ENCODE measurements around the gene JAKMIP2.

JAKMIP2 gene

DNA sequence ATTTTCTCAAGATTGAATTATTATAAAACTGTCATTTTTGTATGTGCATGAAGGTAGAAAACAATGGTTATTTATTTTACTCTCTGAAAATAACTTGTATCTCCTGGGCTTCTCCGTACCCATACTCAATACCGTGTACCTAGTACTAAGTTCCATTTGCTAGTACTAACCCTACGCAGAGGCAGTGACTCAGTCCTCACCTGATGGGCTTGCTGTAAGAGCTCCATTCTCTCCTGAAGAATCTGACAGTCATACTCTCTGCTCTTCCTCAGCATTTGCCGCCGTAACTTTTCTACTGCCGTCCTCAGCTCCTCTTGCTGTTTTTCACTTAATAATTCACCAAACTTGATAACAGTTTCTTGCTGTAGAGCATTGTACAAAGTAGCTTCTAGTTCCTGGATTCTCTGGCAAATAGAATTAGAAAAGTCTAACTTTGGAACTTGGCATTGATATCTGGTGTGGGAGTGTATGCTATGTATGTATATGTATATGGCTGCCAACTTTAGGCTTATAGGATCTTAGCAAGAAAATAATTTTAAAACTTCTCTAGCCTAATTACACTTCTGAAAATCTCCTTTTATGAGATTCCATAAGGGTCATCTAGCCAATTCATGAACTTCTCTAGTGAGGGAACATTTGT lies 164.7 kb downstream of the JAKMIP2 start:
- H3K36me3 ChIP-seq = peaks cover 3% of the 10 kb centered on the region; the same call in 1 of the 2 replicates
- no peaks in the 10 kb centered on the region for H3K9me3 ChIP-seq
- TF ChIP-seq, protein P1, sequence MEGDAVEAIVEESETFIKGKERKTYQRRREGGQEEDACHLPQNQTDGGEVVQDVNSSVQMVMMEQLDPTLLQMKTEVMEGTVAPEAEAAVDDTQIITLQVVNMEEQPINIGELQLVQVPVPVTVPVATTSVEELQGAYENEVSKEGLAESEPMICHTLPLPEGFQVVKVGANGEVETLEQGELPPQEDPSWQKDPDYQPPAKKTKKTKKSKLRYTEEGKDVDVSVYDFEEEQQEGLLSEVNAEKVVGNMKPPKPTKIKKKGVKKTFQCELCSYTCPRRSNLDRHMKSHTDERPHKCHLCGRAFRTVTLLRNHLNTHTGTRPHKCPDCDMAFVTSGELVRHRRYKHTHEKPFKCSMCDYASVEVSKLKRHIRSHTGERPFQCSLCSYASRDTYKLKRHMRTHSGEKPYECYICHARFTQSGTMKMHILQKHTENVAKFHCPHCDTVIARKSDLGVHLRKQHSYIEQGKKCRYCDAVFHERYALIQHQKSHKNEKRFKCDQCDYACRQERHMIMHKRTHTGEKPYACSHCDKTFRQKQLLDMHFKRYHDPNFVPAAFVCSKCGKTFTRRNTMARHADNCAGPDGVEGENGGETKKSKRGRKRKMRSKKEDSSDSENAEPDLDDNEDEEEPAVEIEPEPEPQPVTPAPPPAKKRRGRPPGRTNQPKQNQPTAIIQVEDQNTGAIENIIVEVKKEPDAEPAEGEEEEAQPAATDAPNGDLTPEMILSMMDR (IDR thresholded peaks at IDR 0.05; ENCODE audit: low read depth, low read length) = no peak
- H3K4me1 ChIP-seq = no peaks in the 10 kb centered on the region
- no peak overlapping the region for H3K4me3 ChIP-seq (ENCODE audit: low read depth, low read length)
- DNase-seq = no peak
- H3K27me3 ChIP-seq = no peaks in the 10 kb centered on the region

DNA sequence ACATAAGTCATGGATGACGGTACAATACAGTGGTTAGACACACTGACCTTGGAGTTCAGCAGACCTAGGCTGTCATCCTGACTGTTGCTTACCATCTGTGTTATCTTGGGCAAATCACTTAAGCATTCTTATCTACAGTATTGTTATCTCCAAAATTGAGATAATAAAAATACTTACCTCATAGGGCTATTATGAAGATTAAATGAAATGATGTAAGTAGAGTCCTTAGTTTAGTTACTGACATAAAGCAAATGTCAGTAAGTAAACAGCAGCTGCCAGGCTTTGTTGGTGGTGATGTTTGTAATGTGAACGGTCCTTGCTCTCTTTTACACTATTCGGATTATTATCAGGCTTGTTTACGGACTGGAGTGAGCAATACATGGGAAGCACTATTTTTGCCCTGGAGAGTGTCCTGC lies 165.3 kb downstream of the JAKMIP2 start:
- TF ChIP-seq, protein P1 (IDR thresholded peaks at IDR 0.05; ENCODE audit: low read depth, low read length) = no peak
- no peaks in the 10 kb centered on the region for H3K27me3 ChIP-seq
- no peak for DNase-seq
- no peaks in the 10 kb centered on the region for H3K4me1 ChIP-seq
- no peak overlapping the region for H3K4me3 ChIP-seq (ENCODE audit: low read depth, low read length)
- H3K36me3 ChIP-seq = peaks cover under 1% of the 10 kb centered on the region; the same call in 1 of the 2 replicates
- H3K9me3 ChIP-seq = no peaks in the 10 kb centered on the region

DNA sequence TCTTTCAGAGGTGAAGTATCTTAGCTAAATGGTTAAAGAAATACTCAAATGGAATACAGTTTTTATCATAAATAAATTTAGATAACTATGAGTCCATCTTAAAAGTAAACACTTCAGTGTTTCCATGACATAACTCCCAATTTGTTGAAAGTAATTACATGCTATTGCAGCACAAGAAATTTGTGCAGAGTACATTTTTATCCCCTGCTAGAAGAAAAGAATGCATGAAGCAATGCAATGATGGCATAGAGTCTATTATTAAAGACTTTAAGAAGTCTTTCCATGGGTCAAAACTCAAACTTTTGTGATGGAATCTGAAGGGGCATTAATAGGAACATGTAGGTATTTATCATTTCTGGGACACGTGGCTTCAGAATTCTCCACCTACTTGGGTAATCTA lies 166.1 kb downstream of the JAKMIP2 start:
- Histone ChIP-seq H3K36me3 (peaks cover 4% of the 10 kb centered on the region), H3K4me3 (ENCODE audit: low read depth, low read length) (no peak overlapping the region), H3K9me3 (no peaks in the 10 kb centered on the region), H3K27me3 (no peaks in the 10 kb centered on the region), H3K4me1 (no peaks in the 10 kb centered on the region)
- TF ChIP-seq, protein P1 (IDR thresholded peaks at IDR 0.05; ENCODE audit: low read depth, low read length) = no peak
- DNase-seq = no peak

DNA sequence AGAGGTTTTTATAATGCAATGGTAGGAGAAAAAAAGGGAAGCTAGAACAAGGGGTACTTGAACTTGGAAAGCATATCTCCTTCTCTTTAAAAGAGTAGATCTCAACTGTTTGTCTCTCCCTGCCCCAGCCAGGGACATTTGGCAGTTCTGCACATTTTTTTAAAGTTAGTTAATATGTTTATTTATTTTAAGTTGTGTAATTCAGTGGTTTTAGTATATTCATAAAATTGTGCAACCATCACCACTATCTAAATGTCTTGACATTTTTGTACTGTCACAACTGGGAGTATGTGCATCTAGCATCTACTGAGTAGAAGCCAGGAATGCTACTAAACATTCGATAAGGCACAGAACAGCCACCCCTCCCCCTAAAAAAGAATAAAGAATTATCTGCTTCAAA lies 169.2 kb downstream of the JAKMIP2 start:
- peaks cover 9% of the 10 kb centered on the region for H3K36me3 ChIP-seq
- TF ChIP-seq, protein P1 (IDR thresholded peaks at IDR 0.05; ENCODE audit: low read depth, low read length) = no peak
- H3K9me3 ChIP-seq = no peaks in the 10 kb centered on the region
- no peaks in the 10 kb centered on the region for H3K4me1 ChIP-seq
- no peak overlapping the region for H3K4me3 ChIP-seq (ENCODE audit: low read depth, low read length)
- no peaks in the 10 kb centered on the region for H3K27me3 ChIP-seq
- no peak for DNase-seq

DNA sequence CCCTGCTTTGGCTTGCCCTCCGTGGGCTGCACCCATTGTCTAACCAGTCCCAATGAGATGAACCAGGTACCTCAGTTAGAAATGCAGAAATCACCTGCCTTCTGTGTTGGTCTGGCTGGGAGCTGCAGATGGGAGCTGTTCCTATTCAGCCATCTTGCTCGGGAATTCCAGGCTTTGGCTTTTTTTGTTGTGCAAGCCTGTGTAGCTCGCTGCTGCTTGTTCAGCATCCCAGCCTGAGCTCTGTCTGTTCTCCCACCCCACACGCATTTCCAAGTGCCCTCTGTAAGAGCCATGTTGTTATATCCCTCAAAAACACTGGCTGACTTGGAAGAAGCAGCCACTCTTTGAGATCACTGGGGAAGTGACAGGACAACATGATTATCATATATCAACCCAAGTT lies 171.0 kb downstream of the JAKMIP2 start:
- Histone ChIP-seq H3K4me3 (ENCODE audit: low read depth, low read length) (no peak overlapping the region), H3K27me3 (no peaks in the 10 kb centered on the region), H3K4me1 (no peaks in the 10 kb centered on the region), H3K36me3 (peaks cover 9% of the 10 kb centered on the region), H3K9me3 (no peaks in the 10 kb centered on the region)
- TF ChIP-seq, protein P1 (IDR thresholded peaks at IDR 0.05; ENCODE audit: low read depth, low read length) = no peak
- DNase-seq = no peak

DNA sequence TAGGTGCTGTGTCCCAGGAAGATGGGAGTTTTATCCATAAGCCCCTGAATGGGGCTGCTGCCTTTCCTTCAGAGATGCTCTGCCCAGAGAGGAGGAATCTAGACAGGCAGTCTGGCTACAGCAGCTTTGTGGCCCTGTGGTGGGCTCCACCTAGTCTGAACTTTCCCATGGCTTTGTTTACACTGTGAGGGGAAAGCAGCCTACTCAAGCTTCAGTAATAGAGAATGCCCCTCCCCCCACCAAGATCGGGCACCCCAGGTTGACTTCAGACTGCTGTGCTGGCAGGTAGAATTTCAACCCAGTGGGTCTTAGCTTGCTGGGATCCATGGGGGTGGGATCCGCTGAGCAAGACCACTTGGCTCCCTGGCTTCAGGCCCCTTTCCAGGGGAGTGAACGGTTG lies 171.7 kb downstream of the JAKMIP2 start:
- H3K4me3 ChIP-seq (ENCODE audit: low read depth, low read length) = no peak overlapping the region
- no peaks in the 10 kb centered on the region for H3K9me3 ChIP-seq
- TF ChIP-seq, protein P1 (IDR thresholded peaks at IDR 0.05; ENCODE audit: low read depth, low read length) = no peak
- peaks cover 9% of the 10 kb centered on the region for H3K36me3 ChIP-seq
- no peaks in the 10 kb centered on the region for H3K4me1 ChIP-seq
- H3K27me3 ChIP-seq = no peaks in the 10 kb centered on the region
- DNase-seq = no peak
